Fibroblast of lung (primary cell): ENCODE data around the gene HEG1. TPM values are rescaled to one million over a fixed set of nuclear protein-coding genes. Genes with fewer than 3 reads are reported as not detected.

Source experiments
- DNase-seq, 2 donors: peaks; one replicate each; pipeline versions ENCODE4 v3.0.0 to v3.0.0-alpha.2; 2010; ENCODE audit warnings: low read depth in 2 of 2
- H2AFZ ChIP-seq: 2 replicates; pipeline ENCODE4 v1.5.1; 2012; ENCODE audit warnings: low read length, control low read depth, inconsistent platforms
- H3K27ac ChIP-seq: 2 replicates; pipeline ENCODE4 v1.5.1; 2011; ENCODE audit warnings: low read length, control low read depth; ENCODE audit not compliant: insufficient read depth
- H3K27me3 ChIP-seq: 2 replicates; pipeline ENCODE4 v1.5.1; 2011; ENCODE audit warnings: mild to moderate bottlenecking, low read length; ENCODE audit not compliant: control insufficient read depth, insufficient read depth
- H3K36me3 ChIP-seq: 2 replicates; pipeline ENCODE4 v1.5.1; 2011; ENCODE audit warnings: low read length; ENCODE audit not compliant: control insufficient read depth, insufficient read depth
- H3K4me1 ChIP-seq: 2 replicates; pipeline ENCODE4 v1.5.1; 2011; ENCODE audit warnings: low read length; ENCODE audit not compliant: control insufficient read depth, insufficient read depth; ENCODE audit errors: extremely low read depth
- H3K4me2 ChIP-seq: 2 replicates; pipeline ENCODE4 v1.5.1; 2011; ENCODE audit warnings: low read length, control low read depth; ENCODE audit not compliant: insufficient read depth; ENCODE audit errors: extremely low read depth
- H3K4me3 ChIP-seq, 4 experiments: fragments of 200-600 bp in 1 of 4; sonication (generic) in 1 of 4; replicated peaks in 1 of 4; 2 replicates each; pipeline ENCODE4 v1.5.1; 2011 to 2016; ENCODE audit warnings: low read length in 4 of 4, low read depth in 3 of 4, mild to moderate bottlenecking in 3 of 4, control low read depth in 2 of 4, inconsistent platforms in 1 of 4, mixed read lengths in 1 of 4; ENCODE audit not compliant: insufficient read depth in 1 of 4; ENCODE audit errors: control extremely low read depth in 1 of 4
- H3K79me2 ChIP-seq: 2 replicates; pipeline ENCODE4 v1.5.1; 2012; ENCODE audit warnings: mild to moderate bottlenecking, low read length, inconsistent platforms; ENCODE audit not compliant: control insufficient read depth, insufficient read depth
- H3K9ac ChIP-seq: 2 replicates; pipeline ENCODE4 v1.5.1; 2011; ENCODE audit warnings: mild to moderate bottlenecking, low read length, control low read depth; ENCODE audit not compliant: insufficient read depth
- H3K9me3 ChIP-seq: 2 replicates; pipeline ENCODE4 v1.5.1; 2012; ENCODE audit warnings: low read depth, low read length; ENCODE audit not compliant: control insufficient read depth, insufficient read depth
- H4K20me1 ChIP-seq: 2 replicates; pipeline ENCODE4 v1.5.1; 2011; ENCODE audit warnings: low read length; ENCODE audit not compliant: control insufficient read depth, insufficient read depth; ENCODE audit errors: extremely low read depth
- EZH2 ChIP-seq: IDR thresholded peaks from 2 replicates; pipeline ENCODE4 v1.5.1; 2012; ENCODE audit warnings: low read length, control low read depth, mild to moderate bottlenecking; ENCODE audit errors: missing control alignments
- polyA plus RNA-seq, 2 donors: library from polyadenylated mRNA; depleted of rRNA in 1 of 2; stranded (reverse) in 1 of 2; unstranded in 1 of 2; fragments of >200 nt; gene quantifications; 2 replicates each; pipeline ENCODE4 v1.2.1, GENCODE V29; 2011 to 2012; ENCODE audit warnings: missing spikeins in 1 of 2
- total RNA-seq: library from RNA; depleted of rRNA; stranded (reverse); fragments of >200 nt; gene quantifications from 2 replicates; pipeline ENCODE4 v1.2.1, GENCODE V29; 2014
- TF ChIP-seq, protein P1 (sequence below), 2 donors: IDR thresholded peaks in 1 of 2; conservative IDR thresholded peaks in 1 of 2; 1 replicate in 1 of 2; 2 replicates in 1 of 2; pipeline ENCODE4 v1.5.1; 2011 to 2012; ENCODE audit warnings: low read length in 2 of 2, control low read depth in 1 of 2, inconsistent platforms in 1 of 2, low read depth in 1 of 2, mild to moderate bottlenecking in 1 of 2

HEG1 gene
- total and polyA plus RNA-seq, 2 donors (not counting 1 experiment from before 2014, with no cell fraction given), result 137 to 305 TPM

DNA sequence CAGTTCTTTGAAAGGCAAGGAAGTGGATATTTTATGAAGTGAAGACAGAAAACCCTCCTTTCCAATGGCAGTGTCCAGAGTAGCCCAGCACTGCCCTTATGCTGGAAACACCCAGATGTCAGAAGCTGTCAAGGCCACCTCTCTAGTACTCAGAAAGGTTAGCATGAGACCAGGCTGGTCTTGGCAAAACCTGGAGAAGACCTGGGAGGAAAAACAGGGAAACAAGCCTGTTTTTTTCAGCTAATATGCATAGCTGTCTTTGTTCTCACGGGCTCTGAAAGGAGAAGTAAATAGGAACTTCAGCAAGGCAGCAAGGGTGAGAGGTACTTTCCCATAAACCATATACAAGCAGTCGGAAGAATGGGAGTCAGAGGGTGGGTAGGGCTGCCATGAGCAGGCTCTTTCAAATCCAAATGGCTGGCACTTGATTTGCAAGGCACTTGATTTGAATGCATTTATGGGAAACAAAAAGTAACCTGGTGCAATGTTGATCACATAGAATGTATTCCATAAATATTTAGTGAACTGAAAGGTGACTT, 55.8 kb downstream of the HEG1 start:
- Histone ChIP-seq H3K4me3 (no peak overlapping the region), H3K27me3 (no peaks in the 10 kb centered on the region), H3K79me2 (no peaks in the 10 kb centered on the region), H3K9ac (no peak overlapping the region), H3K9me3 (no peaks in the 10 kb centered on the region), H3K4me2 (no peak overlapping the region), H3K27ac (no peak overlapping the region), H3K36me3 (peaks cover 33% of the 10 kb centered on the region), H2AFZ (no peak overlapping the region), H4K20me1 (no peaks in the 10 kb centered on the region), H3K4me1 (peaks cover 22% of the 10 kb centered on the region)
- no peak for DNase-seq
- no peak for TF ChIP-seq EZH2
- TF ChIP-seq, protein P1, sequence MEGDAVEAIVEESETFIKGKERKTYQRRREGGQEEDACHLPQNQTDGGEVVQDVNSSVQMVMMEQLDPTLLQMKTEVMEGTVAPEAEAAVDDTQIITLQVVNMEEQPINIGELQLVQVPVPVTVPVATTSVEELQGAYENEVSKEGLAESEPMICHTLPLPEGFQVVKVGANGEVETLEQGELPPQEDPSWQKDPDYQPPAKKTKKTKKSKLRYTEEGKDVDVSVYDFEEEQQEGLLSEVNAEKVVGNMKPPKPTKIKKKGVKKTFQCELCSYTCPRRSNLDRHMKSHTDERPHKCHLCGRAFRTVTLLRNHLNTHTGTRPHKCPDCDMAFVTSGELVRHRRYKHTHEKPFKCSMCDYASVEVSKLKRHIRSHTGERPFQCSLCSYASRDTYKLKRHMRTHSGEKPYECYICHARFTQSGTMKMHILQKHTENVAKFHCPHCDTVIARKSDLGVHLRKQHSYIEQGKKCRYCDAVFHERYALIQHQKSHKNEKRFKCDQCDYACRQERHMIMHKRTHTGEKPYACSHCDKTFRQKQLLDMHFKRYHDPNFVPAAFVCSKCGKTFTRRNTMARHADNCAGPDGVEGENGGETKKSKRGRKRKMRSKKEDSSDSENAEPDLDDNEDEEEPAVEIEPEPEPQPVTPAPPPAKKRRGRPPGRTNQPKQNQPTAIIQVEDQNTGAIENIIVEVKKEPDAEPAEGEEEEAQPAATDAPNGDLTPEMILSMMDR (conservative IDR thresholded peaks at IDR 0.05 in 1 of 2, IDR thresholded peaks at IDR 0.05 in 1 of 2; ENCODE audit: low read depth in 1 of 2, low read length in 2 of 2), result no peak

DNA sequence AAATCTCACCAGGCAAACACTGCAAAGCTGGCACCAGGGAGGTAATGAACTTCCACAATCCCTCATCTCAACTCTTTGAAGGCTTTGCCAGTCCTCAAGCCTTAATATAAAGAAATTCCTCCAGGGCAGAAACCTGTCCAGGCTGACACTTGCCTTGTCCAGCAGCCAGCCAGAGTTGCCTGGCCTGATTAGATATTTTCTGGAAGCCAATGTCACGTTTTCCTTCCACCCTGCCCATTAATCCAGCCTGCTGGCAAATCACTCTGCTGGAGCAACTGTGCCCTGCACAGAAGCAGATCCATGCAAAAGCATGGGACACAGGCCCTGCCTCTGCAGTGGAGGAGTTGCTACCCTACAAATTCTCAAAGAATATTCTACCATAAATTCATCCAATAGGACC, 56.5 kb downstream of the HEG1 start:
- no peaks in the 10 kb centered on the region for H4K20me1 ChIP-seq
- peaks cover 33% of the 10 kb centered on the region for H3K36me3 ChIP-seq
- H3K4me3 ChIP-seq, result no peak overlapping the region
- no peak overlapping the region for H2AFZ ChIP-seq
- TF ChIP-seq, protein P1 (conservative IDR thresholded peaks at IDR 0.05 in 1 of 2, IDR thresholded peaks at IDR 0.05 in 1 of 2; ENCODE audit: low read depth in 1 of 2, low read length in 2 of 2), result no peak
- TF ChIP-seq EZH2, result no peak
- H3K27ac ChIP-seq, result no peak overlapping the region
- H3K9me3 ChIP-seq, result no peaks in the 10 kb centered on the region
- no peaks in the 10 kb centered on the region for H3K27me3 ChIP-seq
- H3K4me1 ChIP-seq, result peaks cover 19% of the 10 kb centered on the region
- H3K4me2 ChIP-seq, result no peak overlapping the region
- DNase-seq, result no peak
- H3K9ac ChIP-seq, result no peak overlapping the region
- H3K79me2 ChIP-seq, result no peaks in the 10 kb centered on the region

DNA sequence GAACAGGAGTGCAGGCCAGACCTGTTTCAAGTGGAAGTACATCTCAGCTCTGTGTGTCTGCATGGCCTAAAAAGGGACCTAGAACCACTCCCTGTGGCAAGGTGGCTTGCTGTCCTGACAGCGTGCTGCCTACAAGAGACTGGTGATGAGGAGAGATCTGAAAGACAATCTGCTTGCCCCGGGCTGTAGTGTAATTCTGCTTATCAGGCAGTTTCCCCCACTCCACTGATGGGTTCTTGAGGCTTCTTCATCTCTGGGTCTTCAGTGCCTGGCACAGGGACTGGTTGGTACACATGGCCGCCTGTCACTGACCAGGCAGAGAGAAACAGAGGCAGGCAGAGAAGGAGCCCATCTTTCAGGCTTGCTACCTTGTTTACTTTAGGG, 57.6 kb downstream of the HEG1 start:
- no peak overlapping the region for H3K4me2 ChIP-seq
- peaks cover 9% of the 10 kb centered on the region for H3K4me1 ChIP-seq
- H3K36me3 ChIP-seq, result peaks cover 41% of the 10 kb centered on the region
- no peaks in the 10 kb centered on the region for H4K20me1 ChIP-seq
- no peak overlapping the region for H3K9ac ChIP-seq
- H3K27me3 ChIP-seq, result no peaks in the 10 kb centered on the region
- H3K27ac ChIP-seq, result no peak overlapping the region
- no peak for TF ChIP-seq EZH2
- TF ChIP-seq, protein P1 (conservative IDR thresholded peaks at IDR 0.05 in 1 of 2, IDR thresholded peaks at IDR 0.05 in 1 of 2; ENCODE audit: low read depth in 1 of 2, low read length in 2 of 2), result no peak
- H3K79me2 ChIP-seq, result no peaks in the 10 kb centered on the region
- DNase-seq, result no peak
- no peak overlapping the region for H2AFZ ChIP-seq
- no peak overlapping the region for H3K4me3 ChIP-seq
- no peaks in the 10 kb centered on the region for H3K9me3 ChIP-seq
